Keratinocyte (primary cell): Measurements from ENCODE around the gene LINC00237.

Experiments used
- CTCF ChIP-seq, 3 experiments: IDR thresholded peaks in 1 of 3; conservative IDR thresholded peaks in 1 of 3; optimal IDR thresholded peaks in 1 of 3; 2 replicates in 2 of 3; 3 replicates in 1 of 3; pipeline versions ENCODE3 to v1.5.1; 2011; ENCODE audit warnings: low read length in 3 of 3, mild to moderate bottlenecking in 3 of 3, moderate library complexity in 2 of 3, control low read depth in 1 of 3, inconsistent platforms in 1 of 3; ENCODE audit not compliant: insufficient read depth in 2 of 3; ENCODE audit errors: extremely low read depth in 1 of 3
- EZH2 ChIP-seq: IDR thresholded peaks from one replicate; pipeline ENCODE4 v1.6.1; 2012; ENCODE audit warnings: inconsistent platforms, mild to moderate bottlenecking, low read length, moderate library complexity

DNA sequence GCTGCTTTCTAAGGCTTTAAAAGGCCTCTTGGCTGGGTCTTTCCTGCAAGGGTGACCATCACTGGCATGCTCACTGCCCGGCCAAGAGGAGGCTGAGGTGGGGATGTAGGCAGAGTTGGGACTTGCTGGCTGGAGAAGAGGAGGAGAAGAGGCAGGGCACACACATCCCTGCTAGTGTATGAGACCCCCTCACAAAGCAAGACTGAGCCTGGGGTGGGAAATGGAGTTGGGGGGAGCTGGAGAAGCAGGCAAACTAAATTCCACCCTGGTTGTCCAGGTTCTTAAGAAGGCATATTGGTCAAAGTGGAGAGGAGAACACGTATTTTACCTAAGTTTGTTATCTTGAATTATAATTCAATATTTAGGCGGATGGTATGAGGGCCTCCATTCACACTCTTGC lies 18.0 kb upstream of the LINC00237 start:
- TF ChIP-seq EZH2 (no peak), CTCF (optimal IDR thresholded peaks at IDR 0.05 in 1 of 3, IDR thresholded peaks at IDR 0.05 in 1 of 3, conservative IDR thresholded peaks at IDR 0.05 in 1 of 3; ENCODE audit: extremely low read depth in 1 of 3, insufficient read depth in 2 of 3, low read length in 3 of 3) (no peak)
